ENCODE measurements around the gene ANTXR1. TPM values are rescaled to one million over a fixed set of nuclear protein-coding genes. Genes with fewer than 3 reads are reported as not detected.
A peak's percentile ranks its signal among the peaks of the same experiment; 100 is the strongest.

The ANTXR1 gene
- 10 to 100 TPM; 11.5 to 76.4 (median 31.4) TPM for total RNA-seq

DNA sequence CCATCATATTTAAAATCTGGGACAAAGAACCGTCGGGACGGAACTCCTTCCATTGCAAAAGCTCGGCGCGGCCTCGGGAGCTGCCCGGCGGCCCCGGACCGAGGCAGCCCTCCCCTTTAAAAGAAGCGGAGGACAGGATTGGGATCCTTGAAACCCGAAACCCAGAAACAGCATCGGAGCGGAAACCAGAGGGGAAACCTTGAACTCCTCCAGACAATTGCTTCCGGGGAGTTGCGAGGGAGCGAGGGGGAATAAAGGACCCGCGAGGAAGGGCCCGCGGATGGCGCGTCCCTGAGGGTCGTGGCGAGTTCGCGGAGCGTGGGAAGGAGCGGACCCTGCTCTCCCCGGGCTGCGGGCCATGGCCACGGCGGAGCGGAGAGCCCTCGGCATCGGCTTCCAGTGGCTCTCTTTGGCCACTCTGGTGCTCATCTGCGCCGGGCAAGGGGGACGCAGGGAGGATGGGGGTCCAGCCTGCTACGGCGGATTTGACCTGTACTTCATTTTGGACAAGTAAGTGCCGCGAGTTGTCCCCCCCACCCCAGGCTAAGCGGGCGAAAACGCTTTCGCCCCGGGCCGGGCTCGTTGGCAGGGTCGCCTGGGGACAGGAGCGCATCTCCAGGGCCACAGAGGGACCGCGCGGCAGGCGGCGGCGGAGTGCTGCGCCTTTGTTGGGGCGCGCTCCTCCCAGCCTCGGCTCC, at the start of gene ANTXR1:
Gene ANTXR1, plus strand, starts transcription at position 38 of the 698 bp plus-strand sequence. Its CDS starts 321 bp downstream, at position 359.
- no peaks in the 10 kb centered on the region for H3K36me3 ChIP-seq
- peak within 1 kb of the TSS; percentile 49 to 86 (median 76) for H3K27ac ChIP-seq
- H3K4me3 ChIP-seq: peak within 1 kb of the TSS; percentile 43 to 83 (median 70)
- peak; percentile 40 to 89 for DNase-seq
- WGBS, 2 donors: 0 to 1% methylated on average over 18 to 50 of the region's 63 CpGs
- H3K4me1 ChIP-seq: peaks cover 7 to 23% (median 13%) of the 10 kb centered on the region in 4 donors
- no peaks in the 10 kb centered on the region for H3K9me3 ChIP-seq
- ATAC-seq (ENCODE audit: low FRiP score in 2 of 2): peak; percentile 75 to 80
- TF ChIP-seq EP300 (IDR thresholded peaks at IDR 0.05): no peak
- TF ChIP-seq, protein P1, sequence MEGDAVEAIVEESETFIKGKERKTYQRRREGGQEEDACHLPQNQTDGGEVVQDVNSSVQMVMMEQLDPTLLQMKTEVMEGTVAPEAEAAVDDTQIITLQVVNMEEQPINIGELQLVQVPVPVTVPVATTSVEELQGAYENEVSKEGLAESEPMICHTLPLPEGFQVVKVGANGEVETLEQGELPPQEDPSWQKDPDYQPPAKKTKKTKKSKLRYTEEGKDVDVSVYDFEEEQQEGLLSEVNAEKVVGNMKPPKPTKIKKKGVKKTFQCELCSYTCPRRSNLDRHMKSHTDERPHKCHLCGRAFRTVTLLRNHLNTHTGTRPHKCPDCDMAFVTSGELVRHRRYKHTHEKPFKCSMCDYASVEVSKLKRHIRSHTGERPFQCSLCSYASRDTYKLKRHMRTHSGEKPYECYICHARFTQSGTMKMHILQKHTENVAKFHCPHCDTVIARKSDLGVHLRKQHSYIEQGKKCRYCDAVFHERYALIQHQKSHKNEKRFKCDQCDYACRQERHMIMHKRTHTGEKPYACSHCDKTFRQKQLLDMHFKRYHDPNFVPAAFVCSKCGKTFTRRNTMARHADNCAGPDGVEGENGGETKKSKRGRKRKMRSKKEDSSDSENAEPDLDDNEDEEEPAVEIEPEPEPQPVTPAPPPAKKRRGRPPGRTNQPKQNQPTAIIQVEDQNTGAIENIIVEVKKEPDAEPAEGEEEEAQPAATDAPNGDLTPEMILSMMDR (IDR thresholded peaks at IDR 0.05): peak in 1 of 6 experiments; percentile 12
- peak in 1 of 4 donors; percentile 35 for TF ChIP-seq POLR2A (IDR thresholded peaks at IDR 0.05)
- no peak for TF ChIP-seq POLR2AphosphoS5 (IDR thresholded peaks at IDR 0.05)
- H3K27me3 ChIP-seq: peaks cover 0 to 9% (median 0%) of the 10 kb centered on the region in 4 donors

DNA sequence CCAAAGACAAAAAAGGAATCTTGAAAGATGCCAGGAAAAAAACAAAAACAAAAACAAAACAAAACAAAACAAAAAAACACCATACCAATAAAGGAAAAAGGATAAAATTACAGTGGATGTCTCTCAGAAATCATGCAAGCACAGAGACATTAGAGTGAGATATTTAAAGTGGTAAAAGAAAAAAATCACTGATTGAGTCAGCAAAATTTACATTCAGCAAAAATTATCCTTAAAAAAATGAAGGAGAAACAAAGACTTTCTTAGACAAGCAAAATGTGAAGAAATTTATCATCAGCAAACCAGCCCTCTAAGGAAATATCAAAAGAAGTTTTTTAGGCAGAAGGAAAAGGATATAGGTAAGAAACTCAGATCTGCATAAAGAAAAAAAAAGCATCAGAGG, 48.7 kb upstream of the ANTXR1 start:
- TF ChIP-seq POLR2A (IDR thresholded peaks at IDR 0.05): no peak
- TF ChIP-seq POLR2AphosphoS5 (IDR thresholded peaks at IDR 0.05): no peak
- TF ChIP-seq, protein P1 (IDR thresholded peaks at IDR 0.05): no peak
- no peak for TF ChIP-seq EP300 (IDR thresholded peaks at IDR 0.05)
- Histone ChIP-seq H3K36me3 (no peaks in the 10 kb centered on the region), H3K9me3 (no peaks in the 10 kb centered on the region), H3K4me1 (no peaks in the 10 kb centered on the region), H3K4me3 (no peak overlapping the region), H3K27me3 (no peaks in the 10 kb centered on the region), H3K27ac (no peak overlapping the region)
- no peak for DNase-seq
- no peak for ATAC-seq (ENCODE audit: low FRiP score in 2 of 2)

DNA sequence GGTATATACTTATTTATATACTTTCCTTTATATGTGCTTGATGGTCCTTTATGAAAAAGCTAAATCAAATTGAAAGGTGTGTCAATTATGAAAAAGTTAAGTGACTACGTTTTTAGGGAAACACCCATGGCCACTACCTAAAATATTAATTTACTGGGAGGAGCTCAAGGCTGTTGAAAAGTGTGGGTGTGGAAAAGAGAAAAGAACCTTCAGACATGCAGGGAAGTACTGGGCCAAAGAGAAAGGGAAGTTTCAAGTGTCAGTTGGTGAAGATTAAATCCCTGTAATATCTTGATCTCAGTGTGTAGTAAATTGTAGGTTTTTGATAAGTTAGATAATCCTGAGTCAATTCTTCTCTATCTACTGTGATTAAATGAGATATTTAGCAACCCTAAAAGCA, 44.8 kb upstream of the ANTXR1 start:
- WGBS, 2 donors: 58 to 67% methylated on average over 1 of the region's 1 CpG
- Histone ChIP-seq H3K36me3 (no peaks in the 10 kb centered on the region), H3K4me1 (no peaks in the 10 kb centered on the region), H3K27ac (no peak overlapping the region), H3K4me3 (no peak overlapping the region), H3K27me3 (no peaks in the 10 kb centered on the region), H3K9me3 (no peaks in the 10 kb centered on the region)
- ATAC-seq (ENCODE audit: low FRiP score in 2 of 2) (no peak), DNase-seq (no peak)
- TF ChIP-seq POLR2A (IDR thresholded peaks at IDR 0.05): no peak
- TF ChIP-seq, protein P1 (IDR thresholded peaks at IDR 0.05): no peak
- TF ChIP-seq EP300 (IDR thresholded peaks at IDR 0.05): no peak
- no peak for TF ChIP-seq POLR2AphosphoS5 (IDR thresholded peaks at IDR 0.05)

DNA sequence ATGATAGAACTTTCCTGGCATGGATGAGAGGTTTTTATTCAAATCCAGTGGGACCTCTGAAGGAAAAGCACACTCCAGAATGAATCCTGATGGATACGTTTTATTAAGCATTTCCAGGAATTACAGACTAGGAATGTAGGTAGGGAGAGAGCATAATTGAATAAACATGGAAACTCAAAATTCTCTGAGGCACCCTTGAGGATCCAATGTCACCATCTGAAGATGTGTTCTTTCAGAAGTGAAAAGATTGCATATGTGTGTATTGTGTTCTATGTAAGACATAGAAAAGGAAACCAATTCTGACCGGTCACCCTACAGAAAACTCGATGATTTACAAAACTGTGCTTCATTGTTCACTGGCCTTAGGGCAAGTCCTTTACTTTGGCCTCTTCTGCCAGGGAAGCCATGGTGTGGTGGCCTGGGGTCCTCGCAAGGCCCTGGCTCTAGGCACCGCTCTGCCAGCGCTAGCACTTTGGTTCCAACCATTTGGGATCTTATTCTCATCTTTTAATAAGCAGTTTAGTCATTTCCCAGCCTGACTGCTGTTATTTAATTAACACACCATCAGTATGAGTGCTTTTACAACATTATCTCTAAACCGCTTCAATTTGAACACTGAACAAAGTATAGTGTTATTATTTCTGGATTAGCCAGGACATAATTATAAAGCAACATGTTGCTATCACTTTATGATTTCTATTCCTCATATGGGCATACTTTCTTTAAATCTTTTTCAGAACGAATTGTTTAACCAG, 43.1 kb upstream of the ANTXR1 start:
- Histone ChIP-seq H3K4me1 (no peaks in the 10 kb centered on the region), H3K27me3 (no peaks in the 10 kb centered on the region), H3K36me3 (no peaks in the 10 kb centered on the region), H3K27ac (no peak overlapping the region), H3K4me3 (no peak overlapping the region), H3K9me3 (no peaks in the 10 kb centered on the region)
- ATAC-seq (ENCODE audit: low FRiP score in 2 of 2): no peak
- peak in 1 of 2 donors; percentile 3 for DNase-seq
- TF ChIP-seq POLR2AphosphoS5 (IDR thresholded peaks at IDR 0.05) (no peak), POLR2A (IDR thresholded peaks at IDR 0.05) (no peak), EP300 (IDR thresholded peaks at IDR 0.05) (no peak)
- TF ChIP-seq, protein P1 (IDR thresholded peaks at IDR 0.05): no peak
- WGBS, 2 donors: 82 to 90% methylated on average over 8 of the region's 8 CpGs
